ENCODE results near the gene TMEM255B. TPM values are rescaled to one million over a fixed set of nuclear protein-coding genes. Genes with fewer than 3 reads are reported as not detected.
A peak's percentile ranks its signal among the peaks of the same experiment; 100 is the strongest.

TMEM255B gene
- total RNA-seq, 2 experiments from 2014 or later, result 0.61 to 0.88 TPM

GRCh38 chr13:113837560-113838355 is 78.7 kb downstream of the TMEM255B start:
- ChIA-PET CTCF (no interaction called here), POLR2A (no interaction called here)
- Mint-ChIP-seq H3K4me3 (no peak overlapping the region), H3K9me3 (no peaks in the 10 kb centered on the region), H3K4me1 (ENCODE audit: low read depth) (peaks cover 3% of the 10 kb centered on the region), H3K27me3 (no peaks in the 10 kb centered on the region), H3K27ac (peak overlapping the region; percentile 45), H3K36me3 (peaks cover 7% of the 10 kb centered on the region)
- DNase-seq, result no peak
- intact Hi-C loops (cut with micrococcal nuclease), result no loop called here

DNA sequence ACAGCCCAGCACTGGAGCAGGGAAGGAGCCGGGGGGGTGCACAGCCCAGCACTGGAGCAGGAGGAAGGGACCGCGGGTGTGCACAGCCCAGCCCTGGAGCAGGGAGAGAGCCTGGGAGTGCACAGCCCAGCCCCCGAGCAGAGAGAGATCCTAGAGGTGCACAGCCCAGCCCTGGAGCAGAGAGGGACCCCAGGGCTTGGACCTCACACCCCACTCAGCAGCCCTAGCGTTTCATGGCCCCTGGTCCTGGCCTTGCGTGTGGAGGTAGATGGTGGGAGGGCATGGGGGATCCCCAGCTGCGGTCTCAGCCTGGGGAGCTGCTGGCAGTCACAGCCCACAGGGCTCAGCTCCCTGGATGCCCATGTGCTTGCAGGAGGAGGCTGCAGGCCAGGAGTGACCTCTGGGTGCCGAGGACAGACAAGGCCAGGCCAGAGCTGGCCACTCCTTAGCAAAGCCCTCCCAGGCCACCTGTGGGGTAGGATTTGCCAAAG is 79.7 kb downstream of the TMEM255B start:
- Mint-ChIP-seq H3K4me1 (ENCODE audit: low read depth) (peaks cover 3% of the 10 kb centered on the region), H3K27ac (no peak overlapping the region), H3K4me3 (no peak overlapping the region), H3K36me3 (peaks cover 3% of the 10 kb centered on the region), H3K9me3 (no peaks in the 10 kb centered on the region), H3K27me3 (no peaks in the 10 kb centered on the region)
- no peak for DNase-seq
- intact Hi-C loops (cut with micrococcal nuclease), result no loop called here
- POLR2A ChIA-PET, result no interaction called here
- CTCF ChIA-PET, result no interaction called here

GRCh38 chr13:113839536-113840204 is 80.6 kb downstream of the TMEM255B start:
- Mint-ChIP-seq H3K27ac (no peak overlapping the region), H3K4me3 (no peak overlapping the region), H3K9me3 (no peaks in the 10 kb centered on the region), H3K27me3 (no peaks in the 10 kb centered on the region), H3K36me3 (no peaks in the 10 kb centered on the region), H3K4me1 (ENCODE audit: low read depth) (peaks cover 8% of the 10 kb centered on the region)
- intact Hi-C loops (cut with micrococcal nuclease), result no loop called here
- no peak for DNase-seq
- ChIA-PET CTCF (interaction anchor here (0.5 kb wide), 1 partner anchor 386 kb away, joined by 3 read pairs; no protein-coding TSS in a partner anchor), POLR2A (no interaction called here)

- CTCF ChIA-PET, result interaction anchor here (0.5 kb wide), 1 partner anchor 385 kb away, joined by 3 read pairs; no protein-coding TSS in a partner anchor
These were observed 81.7 kb downstream of the TMEM255B start for GRCh38 chr13:113840541-113841352.

GRCh38 chr13:113841353-113841650 is 82.3 kb downstream of the TMEM255B start:
- intact Hi-C loops (cut with micrococcal nuclease), result no loop called here
- H3K27ac Mint-ChIP-seq, result no peak overlapping the region
- CTCF ChIA-PET, result no interaction called here
- H3K4me3 Mint-ChIP-seq, result no peak overlapping the region
- no peak for DNase-seq
- H3K36me3 Mint-ChIP-seq, result no peaks in the 10 kb centered on the region
- POLR2A ChIA-PET, result no interaction called here
- H3K9me3 Mint-ChIP-seq, result no peaks in the 10 kb centered on the region
- H3K4me1 Mint-ChIP-seq (ENCODE audit: low read depth), result peaks cover 25% of the 10 kb centered on the region
- no peaks in the 10 kb centered on the region for H3K27me3 Mint-ChIP-seq

More at GRCh38 chr13:113840541-113841352, 81.7 kb downstream of the TMEM255B start:
- Mint-ChIP-seq H3K9me3 (no peaks in the 10 kb centered on the region), H3K27me3 (no peaks in the 10 kb centered on the region), H3K36me3 (no peaks in the 10 kb centered on the region), H3K27ac (no peak overlapping the region), H3K4me3 (no peak overlapping the region), H3K4me1 (ENCODE audit: low read depth) (peaks cover 19% of the 10 kb centered on the region)
- DNase-seq, result no peak
- POLR2A ChIA-PET, result no interaction called here
- intact Hi-C loops (cut with micrococcal nuclease), result no loop called here

GRCh38 chr13:113842336-113843062 is 83.5 kb downstream of the TMEM255B start:
- H3K4me1 Mint-ChIP-seq (ENCODE audit: low read depth), result peaks cover 31% of the 10 kb centered on the region
- no peak overlapping the region for H3K27ac Mint-ChIP-seq
- intact Hi-C loops (cut with micrococcal nuclease), result no loop called here
- no peaks in the 10 kb centered on the region for H3K27me3 Mint-ChIP-seq
- H3K36me3 Mint-ChIP-seq, result no peaks in the 10 kb centered on the region
- ChIA-PET CTCF (no interaction called here), POLR2A (no interaction called here)
- DNase-seq, result no peak
- H3K9me3 Mint-ChIP-seq, result no peaks in the 10 kb centered on the region
- no peak overlapping the region for H3K4me3 Mint-ChIP-seq

DNA sequence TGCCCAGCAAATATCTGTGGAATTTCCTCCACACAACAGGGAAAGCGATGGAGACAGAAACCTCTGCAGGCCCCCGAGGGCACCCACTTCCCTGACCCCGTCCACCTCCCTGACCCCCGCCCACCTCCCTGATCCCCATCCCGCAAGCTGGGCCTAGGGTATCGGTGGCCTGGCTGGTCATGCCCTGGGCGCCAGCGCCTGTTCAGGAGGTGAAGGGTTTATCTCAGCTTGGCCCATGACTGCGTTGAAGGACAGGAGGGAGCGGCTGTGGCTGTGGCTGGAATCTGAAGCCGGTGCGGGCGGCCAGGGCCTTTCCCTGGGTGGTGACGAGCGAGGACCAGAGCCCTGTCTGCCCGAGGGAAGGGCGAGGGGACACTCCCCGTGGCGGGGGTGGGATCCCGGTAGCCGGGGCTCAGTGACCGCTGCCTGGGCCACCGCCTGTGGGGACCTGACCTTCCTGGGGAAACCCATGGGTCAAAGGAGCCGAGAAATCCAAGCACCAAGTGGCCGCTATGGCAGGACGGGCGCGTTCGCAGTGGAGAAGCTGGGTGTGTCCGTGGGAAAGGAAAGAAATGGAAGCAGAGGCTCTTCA is 84.1 kb downstream of the TMEM255B start:
- Mint-ChIP-seq H3K4me3 (no peak overlapping the region), H3K27me3 (no peaks in the 10 kb centered on the region), H3K27ac (no peak overlapping the region), H3K9me3 (no peaks in the 10 kb centered on the region), H3K4me1 (ENCODE audit: low read depth) (peaks cover 31% of the 10 kb centered on the region), H3K36me3 (no peaks in the 10 kb centered on the region)
- DNase-seq, result no peak
- ChIA-PET CTCF (no interaction called here), POLR2A (no interaction called here)
- intact Hi-C loops (cut with micrococcal nuclease), result no loop called here

GRCh38 chr13:113843864-113844556 is 85.0 kb downstream of the TMEM255B start:
- Mint-ChIP-seq H3K9me3 (no peaks in the 10 kb centered on the region), H3K27me3 (no peaks in the 10 kb centered on the region), H3K36me3 (no peaks in the 10 kb centered on the region), H3K4me1 (ENCODE audit: low read depth) (peaks cover 31% of the 10 kb centered on the region), H3K4me3 (no peak overlapping the region), H3K27ac (no peak overlapping the region)
- DNase-seq, result no peak
- intact Hi-C loops (cut with micrococcal nuclease), result no loop called here
- ChIA-PET POLR2A (no interaction called here), CTCF (no interaction called here)

- no peaks in the 10 kb centered on the region for H3K27me3 Mint-ChIP-seq
- H3K36me3 Mint-ChIP-seq, result no peaks in the 10 kb centered on the region
- no peaks in the 10 kb centered on the region for H3K9me3 Mint-ChIP-seq
- no peak for DNase-seq
- intact Hi-C loops (cut with micrococcal nuclease), result no loop called here
- POLR2A ChIA-PET, result no interaction called here
- no peak overlapping the region for H3K27ac Mint-ChIP-seq
- CTCF ChIA-PET, result no interaction called here
- H3K4me1 Mint-ChIP-seq (ENCODE audit: low read depth), result peaks cover 31% of the 10 kb centered on the region
- H3K4me3 Mint-ChIP-seq, result no peak overlapping the region
These were observed 86.0 kb downstream of the TMEM255B start for GRCh38 chr13:113845055-113845454.

- Mint-ChIP-seq H3K9me3 (no peaks in the 10 kb centered on the region), H3K4me1 (ENCODE audit: low read depth) (peaks cover 31% of the 10 kb centered on the region), H3K4me3 (no peak overlapping the region), H3K27me3 (no peaks in the 10 kb centered on the region), H3K36me3 (no peaks in the 10 kb centered on the region), H3K27ac (no peak overlapping the region)
- POLR2A ChIA-PET, result no interaction called here
- CTCF ChIA-PET, result no interaction called here
- DNase-seq, result no peak
- intact Hi-C loops (cut with micrococcal nuclease), result no loop called here
These were observed 87.0 kb downstream of the TMEM255B start for GRCh38 chr13:113845723-113846635.
